ENCODE measurements around the gene PAF1.

Gene PAF1

DNA sequence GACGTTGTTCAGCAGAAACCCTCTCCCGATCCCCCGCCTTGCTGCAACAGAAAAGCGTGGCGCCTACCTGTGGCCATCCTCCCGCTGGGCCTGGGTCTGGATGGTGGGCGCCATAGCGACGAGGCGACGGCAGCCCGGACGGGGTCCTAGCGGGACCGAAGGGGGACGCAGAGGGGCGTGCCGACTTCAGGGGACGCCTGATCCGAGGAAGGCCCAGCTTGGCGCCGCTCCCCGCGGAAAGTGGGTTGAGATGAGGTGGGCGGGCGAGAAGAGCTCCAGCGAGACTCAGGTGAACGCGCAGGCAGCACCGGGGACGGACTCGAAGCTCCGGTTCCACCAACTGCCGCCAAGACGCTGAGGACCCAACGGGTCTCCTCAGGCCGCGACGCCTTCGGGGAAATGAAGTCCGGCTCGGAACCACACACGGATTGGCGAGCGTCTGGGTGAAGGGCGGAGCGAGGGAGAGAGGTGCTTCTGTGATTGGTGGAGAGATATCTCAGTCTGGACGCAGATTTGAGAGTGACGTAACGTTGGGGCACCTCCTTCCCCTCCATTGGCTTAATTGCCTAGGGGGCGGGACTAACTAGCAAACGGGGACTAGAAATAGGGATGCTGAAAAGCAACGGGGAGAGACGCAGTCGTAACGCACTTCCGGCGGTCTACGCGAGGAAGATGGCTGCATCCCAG, at the start of gene PAF1, which contains the start of gene MED29:
TSS of gene PAF1 (minus strand) at position 356 of the 687 bp plus-strand sequence. CDS start at position 114, 242 bp downstream.
TSS of gene MED29 (plus strand) at position 628 of the 687 bp plus-strand sequence. CDS start at position 673, 45 bp downstream.
- peak; percentile 85 to 94 for DNase-seq (ENCODE audit: low read depth in 2 of 2)

DNA sequence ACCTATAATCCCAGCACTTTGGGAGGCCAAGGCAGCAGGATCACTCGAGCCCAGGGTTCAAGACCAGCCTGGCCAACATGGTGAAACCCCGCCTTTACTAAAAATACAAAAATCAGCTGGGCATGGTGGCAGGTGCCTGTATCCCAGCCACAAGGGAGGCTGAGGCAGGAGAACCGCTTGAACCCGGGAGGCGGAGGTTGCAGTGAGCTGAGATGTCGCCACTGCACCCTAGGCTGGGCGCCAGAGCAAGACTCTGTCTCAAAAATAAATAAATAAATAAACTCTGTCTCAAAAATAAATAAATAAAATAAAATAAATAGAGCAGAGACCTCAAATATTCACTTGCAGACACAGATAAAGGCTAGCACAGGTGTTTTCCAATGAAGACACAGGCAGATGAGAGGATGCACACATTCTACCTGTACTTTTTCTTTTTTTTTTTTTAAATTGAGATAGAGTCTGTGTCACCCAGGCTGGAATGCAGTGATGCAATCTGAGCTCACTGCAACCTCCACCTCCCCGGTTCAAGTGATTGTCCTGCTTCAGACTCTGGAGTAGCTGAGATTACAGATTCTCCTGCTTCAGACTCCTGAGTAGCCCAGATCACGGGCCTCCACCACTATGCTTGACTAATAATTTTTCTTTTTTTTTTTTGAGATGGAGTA, 47.5 kb upstream of the PAF1 start:
- no peak for DNase-seq (ENCODE audit: low read depth in 2 of 2)

DNA sequence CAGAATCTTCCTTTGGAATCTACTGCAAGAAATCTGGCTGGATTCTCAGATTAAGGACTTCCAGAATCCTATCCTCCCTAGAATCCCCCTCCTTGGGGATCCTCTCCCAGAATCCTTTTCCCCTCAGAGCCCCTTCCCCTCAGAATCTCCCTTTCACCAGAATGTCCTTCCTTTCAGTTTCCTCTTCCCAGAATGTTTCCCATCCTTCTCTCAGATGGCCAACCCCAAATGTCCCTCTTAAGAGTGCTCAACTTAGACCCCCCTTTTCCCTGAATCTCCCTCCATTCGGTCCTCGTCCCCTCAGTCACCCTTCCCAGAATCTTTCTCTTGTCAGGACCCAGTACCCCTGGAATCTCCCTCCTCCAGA, 45.4 kb upstream of the PAF1 start:
- DNase-seq (ENCODE audit: low read depth in 2 of 2), result no peak

DNA sequence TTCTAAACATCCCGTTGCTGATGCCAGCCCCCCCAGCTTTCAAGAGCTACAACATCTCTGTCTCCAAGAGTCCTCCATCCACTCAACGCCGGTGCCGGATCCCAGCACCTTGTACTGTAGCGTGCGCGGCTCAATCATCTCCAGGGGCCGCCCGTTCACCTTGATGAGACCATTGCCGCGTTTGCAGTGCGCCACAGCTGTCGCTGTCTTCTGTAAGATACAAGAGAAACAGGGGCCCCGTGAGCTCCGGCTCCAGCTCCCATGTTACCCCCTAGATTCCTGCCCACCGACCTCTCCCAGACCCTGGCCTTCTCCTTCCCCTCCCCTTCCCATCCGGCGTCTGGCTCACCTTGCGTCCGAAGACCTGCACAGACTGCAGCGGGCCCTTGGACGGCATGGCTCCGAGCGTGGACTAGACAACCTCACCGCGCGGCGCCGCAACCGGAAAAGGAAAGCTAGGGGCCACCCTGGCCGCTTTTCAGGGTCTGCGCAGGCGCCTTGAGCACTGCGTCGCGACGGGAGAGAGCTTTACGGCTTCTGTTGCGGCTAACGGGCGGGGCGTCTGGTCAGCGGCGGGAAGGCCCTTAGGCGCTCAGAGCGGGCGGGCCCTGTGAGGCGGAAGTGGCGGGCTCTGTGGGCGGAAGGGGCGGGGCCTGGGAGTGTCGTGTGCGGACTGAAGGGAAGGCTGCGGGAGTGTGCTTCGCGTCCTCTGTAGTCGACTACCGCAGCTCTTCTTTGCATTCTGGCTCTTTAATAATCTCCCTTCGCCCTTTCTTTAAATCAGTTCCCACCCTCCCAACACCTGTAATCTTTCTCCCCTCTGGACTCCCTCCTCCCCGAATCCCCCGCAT, 44.8 kb upstream of the PAF1 start, which contains the start of gene RPS16:
TSS of gene RPS16 (minus strand) at position 451 of the 851 bp plus-strand sequence. CDS start at position 397, 54 bp downstream.
- DNase-seq (ENCODE audit: low read depth in 2 of 2), result peak; percentile 99 to 100

DNA sequence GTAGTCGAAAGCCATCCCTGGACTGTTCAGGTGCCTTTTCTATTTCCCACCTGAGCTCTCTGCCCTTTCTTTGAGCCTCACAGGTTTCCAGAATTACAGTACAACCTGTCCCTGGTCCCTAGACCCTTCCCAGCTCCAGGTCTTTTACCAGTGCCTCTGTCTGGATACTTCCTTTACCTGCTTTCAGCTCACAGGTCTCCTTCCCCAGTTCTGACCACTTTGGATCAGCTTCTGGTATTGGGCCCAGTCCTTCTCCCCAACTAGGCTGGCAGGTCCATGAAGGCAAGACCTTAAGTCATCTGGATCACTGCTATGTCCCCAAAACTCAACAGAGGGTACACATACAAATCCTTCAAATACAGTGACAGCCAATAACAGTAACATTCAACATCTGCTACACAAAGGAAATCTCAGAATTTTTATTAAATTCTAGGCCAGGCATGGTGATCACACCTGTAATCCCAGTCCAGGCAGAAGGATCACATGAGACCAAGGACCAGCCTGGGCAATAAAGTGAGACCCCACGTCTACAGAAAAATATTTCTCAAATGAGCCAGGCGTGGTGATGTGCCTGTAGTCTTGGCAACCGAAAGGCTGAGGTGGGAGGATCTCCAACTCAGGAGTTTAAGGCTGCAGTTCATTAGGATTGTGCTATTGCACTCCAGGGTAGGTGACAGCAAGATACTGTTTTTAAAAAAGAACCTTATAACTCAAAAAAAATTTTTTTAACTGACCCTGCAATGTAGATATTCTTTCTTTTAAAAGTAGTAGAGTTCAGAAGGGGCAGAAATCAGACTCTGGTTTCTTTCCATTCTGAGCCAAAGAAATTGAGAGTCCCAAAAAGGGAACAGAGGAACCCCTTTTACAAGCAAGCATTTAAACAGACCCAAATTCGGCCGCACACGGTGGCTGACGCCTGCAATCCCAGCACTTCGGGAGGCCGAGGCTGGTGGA, 43.5 kb upstream of the PAF1 start:
- DNase-seq (ENCODE audit: low read depth in 2 of 2), result no peak

DNA sequence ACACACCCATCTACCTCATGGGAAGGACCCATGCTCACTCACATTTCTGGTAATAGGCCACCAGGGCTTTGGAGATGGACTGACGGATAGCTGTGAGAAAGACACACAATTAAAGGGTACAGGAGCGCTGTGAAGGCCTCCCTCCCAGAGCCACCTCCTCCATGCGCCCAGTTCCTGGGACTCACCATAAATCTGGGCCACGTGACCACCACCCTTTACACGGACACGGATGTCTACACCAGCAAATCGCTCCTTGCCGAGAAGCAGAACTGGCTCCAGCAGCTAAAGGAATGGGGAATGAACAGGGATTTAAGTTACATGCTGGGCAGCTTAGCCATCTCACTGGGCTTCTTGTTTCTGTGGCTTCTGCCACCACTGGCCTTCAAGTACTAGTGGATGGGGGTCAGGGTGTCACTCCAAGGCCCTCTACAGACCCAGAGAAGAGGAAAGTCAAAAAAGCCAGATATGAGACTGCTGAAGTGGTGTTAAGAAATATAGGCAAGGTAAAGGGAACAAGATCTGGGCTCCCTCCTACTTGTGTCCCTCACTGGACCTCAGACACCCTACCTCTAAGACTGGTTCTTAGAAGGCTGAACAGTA, 42.7 kb upstream of the PAF1 start:
- DNase-seq (ENCODE audit: low read depth in 2 of 2), result no peak

DNA sequence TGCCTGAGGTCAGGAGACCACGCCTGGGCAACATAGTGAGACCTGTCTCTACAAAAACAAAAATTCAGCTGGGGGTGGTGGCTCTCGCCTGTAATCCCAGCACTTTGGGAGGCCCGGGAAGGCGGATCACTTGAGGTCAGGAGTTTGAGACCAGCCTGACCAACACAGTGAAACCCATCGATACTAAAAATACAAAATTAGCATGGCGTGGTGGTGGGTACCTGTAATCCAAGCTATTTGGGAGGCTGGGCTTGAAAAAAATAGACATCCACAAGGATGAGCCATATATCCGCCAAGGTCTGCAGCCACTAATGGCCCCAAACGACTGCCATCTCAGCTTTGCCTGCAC, 41.7 kb upstream of the PAF1 start:
- no peak for DNase-seq (ENCODE audit: low read depth in 2 of 2)

DNA sequence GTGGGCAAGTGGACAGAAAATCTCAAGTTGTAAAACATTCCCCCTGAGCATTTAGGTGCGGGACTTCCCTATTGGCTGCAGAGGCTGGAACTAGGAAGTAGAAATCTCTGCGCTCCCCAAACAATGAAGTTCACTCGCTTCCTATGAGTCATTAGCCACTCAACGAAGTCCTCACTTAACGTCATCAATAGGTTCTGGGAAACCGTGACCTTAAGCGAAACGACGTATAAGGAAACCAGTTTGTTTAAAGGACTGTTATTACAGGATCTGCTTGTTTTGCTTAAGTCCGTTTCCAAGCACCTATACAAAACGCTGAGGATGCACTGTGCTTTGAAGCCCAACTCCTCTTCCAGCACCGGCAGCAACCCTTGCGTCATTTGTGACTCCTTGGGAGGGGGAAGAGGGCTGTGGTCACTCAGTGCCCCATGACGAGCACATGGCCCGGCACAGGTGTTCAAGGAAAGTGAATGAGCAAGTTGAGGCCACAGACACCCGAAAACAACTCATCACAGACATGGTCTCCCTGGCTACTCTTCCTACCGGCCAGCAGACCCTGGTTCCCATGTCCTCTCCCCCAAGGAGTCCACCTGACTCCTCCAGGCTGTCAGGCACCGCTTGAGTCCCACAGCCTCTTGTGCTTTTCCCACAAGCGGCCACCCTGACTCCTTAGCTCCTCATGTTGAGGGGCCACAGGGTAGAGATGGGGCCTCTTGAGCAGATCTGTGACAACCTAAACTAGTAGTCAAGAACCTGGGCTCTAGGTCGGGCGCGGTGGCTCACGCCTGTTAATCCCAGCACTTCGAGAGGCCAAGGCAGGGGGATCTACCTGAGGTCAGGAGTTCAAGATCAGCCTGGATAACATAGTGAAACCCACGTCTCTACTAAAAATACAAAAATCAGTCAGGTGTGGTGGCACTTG, 40.0 kb upstream of the PAF1 start:
- no peak for DNase-seq (ENCODE audit: low read depth in 2 of 2)

DNA sequence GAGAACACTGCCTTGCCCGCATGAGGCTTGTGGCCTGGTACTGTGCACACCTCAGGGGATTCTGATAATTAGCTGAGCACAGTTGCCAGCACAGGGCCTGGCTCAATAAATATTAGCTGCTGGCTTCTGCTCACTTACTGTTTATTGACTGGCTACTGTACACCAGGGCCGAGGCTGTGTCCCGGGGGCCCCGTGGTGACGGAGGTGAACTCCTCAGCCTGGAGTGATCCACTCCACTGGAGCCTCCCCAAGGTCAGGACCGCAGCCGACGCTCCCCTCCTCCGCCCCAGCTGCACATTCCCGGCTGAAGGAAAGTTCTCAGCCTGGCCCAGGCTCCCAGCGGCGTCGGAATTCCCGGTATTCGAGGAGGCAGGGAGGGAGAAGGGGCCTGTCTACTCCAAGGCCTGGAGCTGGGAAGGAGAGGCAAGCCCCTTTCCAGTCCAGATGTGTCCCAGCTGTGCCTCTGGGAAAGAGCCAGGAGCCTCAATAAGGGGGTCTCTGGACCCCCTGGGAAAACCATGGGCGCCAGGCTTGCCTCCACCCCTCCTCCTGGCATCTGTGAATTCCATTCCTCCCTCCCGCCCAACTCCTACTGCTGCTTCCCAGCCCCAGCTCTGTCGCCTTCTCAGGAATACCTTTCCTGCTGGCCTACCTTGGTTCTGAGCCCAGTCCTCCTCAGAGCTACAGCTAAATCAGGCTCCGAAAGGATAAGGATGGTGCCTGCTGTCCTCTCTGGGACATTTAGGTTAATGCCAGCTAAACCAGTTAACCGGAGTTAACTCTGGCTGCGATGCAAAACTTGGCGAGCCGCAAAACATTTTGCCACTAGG, 37.6 kb upstream of the PAF1 start:
- DNase-seq (ENCODE audit: low read depth in 2 of 2), result no peak

DNA sequence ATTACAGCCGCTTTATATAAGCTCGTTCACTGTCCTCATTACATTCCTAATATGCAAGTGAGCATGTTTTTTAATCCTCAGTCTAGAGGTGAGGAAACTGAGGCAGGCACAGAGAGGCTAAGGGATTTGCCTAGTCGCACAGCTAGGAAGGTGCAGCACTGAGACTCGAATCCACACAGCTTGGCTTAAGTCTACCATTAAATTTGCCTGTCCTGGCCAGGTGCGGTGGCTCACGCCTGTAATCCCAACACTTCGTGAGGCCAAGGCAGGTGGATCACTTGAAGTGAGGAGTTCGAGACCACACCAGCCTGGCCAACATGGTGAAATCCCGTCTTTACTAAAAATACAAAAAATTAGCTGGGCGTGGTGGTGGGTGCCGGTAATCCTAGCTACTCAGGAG, 36.8 kb upstream of the PAF1 start:
- no peak for DNase-seq (ENCODE audit: low read depth in 2 of 2)

DNA sequence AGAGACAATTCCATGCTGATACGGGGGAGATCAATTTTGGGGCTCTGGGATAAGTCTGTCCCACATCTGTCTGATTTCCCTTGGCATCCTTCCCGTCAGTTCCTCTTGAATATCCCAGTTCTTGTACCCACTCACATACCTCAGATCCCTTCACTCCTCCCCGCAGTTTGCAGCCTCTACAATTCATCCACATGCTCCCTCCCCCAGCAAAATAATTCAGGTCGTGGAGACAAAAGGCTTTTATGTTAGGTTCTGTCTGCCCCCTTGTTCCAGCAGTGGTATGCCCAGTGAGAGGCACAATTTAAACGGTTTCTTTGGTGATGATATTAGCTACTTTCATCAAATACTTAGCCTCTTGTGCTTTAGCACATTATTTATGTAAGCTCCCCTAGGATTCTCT, 35.3 kb upstream of the PAF1 start:
- DNase-seq (ENCODE audit: low read depth in 2 of 2), result no peak

DNA sequence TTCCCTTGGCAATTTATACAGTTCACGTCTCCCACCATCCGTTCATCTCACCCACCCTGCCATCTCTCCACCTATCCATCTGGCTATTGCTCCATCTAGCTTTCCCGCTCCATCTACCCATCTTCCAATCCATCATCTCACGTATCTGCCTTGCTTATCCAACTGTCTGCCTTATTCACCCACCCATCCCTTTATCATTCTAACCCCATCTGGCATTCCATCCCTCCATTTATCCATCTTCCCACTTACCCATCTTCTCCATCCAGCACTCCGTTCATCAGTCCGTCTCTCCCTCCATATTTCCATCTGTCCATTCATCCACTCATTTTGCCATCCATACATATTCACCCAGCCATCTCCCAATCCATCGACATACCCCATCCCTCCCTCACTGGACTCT, 34.8 kb upstream of the PAF1 start:
- no peak for DNase-seq (ENCODE audit: low read depth in 2 of 2)

DNA sequence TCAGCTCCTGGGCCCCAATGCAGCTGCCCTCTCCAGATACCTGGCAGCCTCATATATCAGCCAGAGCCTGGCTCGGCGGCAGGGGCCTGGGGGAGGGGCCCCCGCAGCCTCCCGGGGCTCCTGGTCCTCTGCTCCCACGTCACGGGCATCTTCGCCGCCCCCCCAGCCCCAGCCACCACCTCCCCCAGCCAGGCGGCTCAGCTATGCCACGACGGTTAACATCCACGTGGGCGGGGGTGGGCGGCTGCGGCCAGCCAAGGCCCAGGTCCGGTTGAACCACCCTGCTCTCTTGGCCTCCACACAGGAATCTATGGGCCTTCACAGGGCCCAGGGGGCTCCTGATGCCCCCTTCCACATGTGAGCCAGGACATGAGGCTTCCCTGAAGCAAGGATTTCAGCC, 34.0 kb upstream of the PAF1 start:
- no peak for DNase-seq (ENCODE audit: low read depth in 2 of 2)

DNA sequence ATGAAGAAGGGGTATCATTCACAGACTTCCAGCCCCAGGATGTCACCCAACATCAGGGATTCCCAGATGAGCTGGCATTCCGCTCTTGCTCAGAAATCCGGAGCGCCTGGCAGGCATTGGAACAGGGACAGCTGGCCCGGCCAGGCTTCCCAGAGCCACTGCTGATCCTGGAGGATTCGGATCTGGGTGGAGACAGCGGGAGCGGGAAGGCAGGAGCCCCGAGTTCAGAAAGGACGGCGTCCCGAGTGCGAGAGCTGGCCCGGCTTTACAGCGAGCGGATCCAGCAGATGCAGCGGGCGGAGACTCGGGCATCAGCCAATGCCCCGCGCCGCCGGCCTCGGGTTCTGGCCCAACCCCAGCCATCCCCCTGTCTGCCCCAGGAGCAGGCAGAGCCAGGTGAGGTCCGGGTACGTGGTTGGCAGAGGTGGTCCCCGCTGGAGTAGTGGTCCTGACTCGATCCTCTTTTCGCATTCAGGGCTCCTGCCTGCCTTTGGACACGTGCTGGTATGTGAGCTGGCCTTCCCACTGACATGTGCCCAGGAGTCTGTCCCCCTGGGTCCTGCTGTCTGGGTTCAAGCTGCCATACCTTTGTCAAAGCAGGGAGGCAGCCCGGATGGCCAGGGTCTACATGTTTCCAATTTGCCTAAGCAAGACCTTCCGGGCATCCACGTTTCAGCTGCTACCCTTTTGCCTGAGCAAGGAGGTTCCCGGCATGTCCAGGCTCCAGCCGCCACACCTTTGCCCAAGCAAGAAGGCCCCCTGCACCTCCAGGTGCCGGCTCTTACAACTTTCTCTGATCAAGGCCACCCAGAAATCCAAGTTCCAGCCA, 32.6 kb upstream of the PAF1 start:
- DNase-seq (ENCODE audit: low read depth in 2 of 2), result no peak

DNA sequence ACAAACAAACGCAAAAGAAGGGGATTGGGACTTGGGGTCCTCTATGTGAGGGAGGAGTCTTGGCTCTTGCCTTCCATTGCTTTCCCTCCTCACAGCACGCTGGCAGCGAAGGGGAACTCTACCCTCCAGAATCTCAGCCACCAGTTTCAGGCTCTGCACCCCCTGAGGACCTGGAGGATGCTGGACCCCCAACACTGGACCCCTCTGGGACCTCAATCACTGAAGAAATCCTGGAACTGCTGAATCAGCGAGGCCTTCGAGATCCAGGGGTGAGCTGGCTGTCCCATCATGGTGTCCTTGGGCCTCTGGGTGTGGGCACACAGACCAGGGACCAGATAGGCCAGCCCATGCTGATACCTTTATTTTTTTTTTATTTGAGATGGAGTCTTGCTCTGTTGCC, 31.1 kb upstream of the PAF1 start:
- DNase-seq (ENCODE audit: low read depth in 2 of 2), result no peak

DNA sequence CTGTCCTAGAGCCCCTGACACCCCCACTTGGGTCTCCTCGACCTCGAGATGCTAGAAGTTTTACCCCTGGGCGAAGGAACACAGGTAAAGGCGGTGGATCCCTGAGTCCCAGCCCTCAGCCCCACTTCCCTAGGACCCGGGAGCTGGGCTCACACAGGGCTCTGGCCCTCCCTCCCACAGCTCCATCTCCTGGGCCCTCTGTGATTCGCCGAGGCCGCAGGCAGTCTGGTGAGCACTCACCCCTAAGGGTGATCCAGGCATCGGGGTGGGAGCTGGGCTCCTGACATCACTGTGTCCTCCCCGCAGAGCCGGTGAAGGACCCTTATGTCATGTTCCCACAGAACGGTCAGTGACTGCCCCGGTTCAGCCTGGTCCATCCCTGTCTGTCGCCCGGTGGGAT, 29.9 kb upstream of the PAF1 start:
- DNase-seq (ENCODE audit: low read depth in 2 of 2), result no peak

DNA sequence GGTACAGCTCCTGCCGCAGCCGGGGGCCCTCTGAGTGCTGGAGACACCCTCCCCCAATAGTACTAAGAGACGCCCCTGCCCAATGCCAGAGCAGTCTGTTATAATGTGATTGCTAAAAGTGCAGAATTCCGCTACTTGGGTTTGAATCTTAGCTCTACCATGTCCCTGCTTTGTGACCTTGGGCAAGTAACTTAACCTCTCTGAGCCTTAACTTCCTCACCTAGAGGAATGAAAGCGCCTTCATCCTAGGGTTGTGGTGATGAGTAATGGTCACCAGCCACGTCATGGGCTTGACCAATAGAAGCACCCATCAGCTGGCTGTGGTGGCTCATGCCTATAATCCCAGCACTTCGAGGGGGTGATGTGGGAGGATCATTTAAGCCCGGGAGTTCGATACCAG, 28.1 kb upstream of the PAF1 start:
- DNase-seq (ENCODE audit: low read depth in 2 of 2), result no peak
